T-cell (primary cell): ENCODE measurements around the gene L3MBTL4. TPM values are rescaled to one million over a fixed set of nuclear protein-coding genes. Genes with fewer than 3 reads are reported as not detected.

ENCODE experiments used
- ATAC-seq, 4 experiments: fragments of 200-7000 bp in 3 of 4; fragments of 150-1000 bp in 1 of 4; cut with Tn5 transposase; replicated peaks in 1 of 4; 1 replicate in 3 of 4; 2 replicates in 1 of 4; pipeline ENCODE4 v1.10.0; 2021; ENCODE audit warnings: moderate library complexity in 3 of 4, mild to moderate bottlenecking in 2 of 4, moderate number of reproducible peaks in 1 of 4
- CTCF ChIA-PET, 2 donors: fragments of 300-600 bp; sonication (Branson Sonifier 250); formaldehyde crosslinking; loops; one replicate each; lab custom pipeline; 2022; ENCODE audit warnings: antibody characterized with exemption in 2 of 2; lab: Charles Lee
- POLR2A ChIA-PET, 2 donors: fragments of 300-600 bp; sonication (Branson Sonifier 250); formaldehyde crosslinking; loops; one replicate each; lab custom pipeline; 2022; ENCODE audit warnings: antibody characterized with exemption in 2 of 2; lab: Charles Lee
- DNase-seq, 35 experiments: peaks; one replicate each; pipeline versions ENCODE4 v3.0.0 to v3.0.0-alpha.2; 2013 to 2023
- H3K27ac ChIP-seq: one replicate; pipeline ENCODE4 v1.5.1; 2013; ENCODE audit warnings: low read length
- H3K27me3 ChIP-seq, 2 experiments: replicated peaks in 1 of 2; 1 replicate in 1 of 2; 2 replicates in 1 of 2; pipeline versions ENCODE4 v1.6.1 to v1.7.0; 2013; ENCODE audit warnings: low read length in 1 of 2, mixed read lengths in 1 of 2; ENCODE audit not compliant: control insufficient read depth in 2 of 2, insufficient read depth in 2 of 2; ENCODE audit errors: extremely low read depth in 1 of 2
- H3K36me3 ChIP-seq, 2 donors: 1 replicate in 1 of 2; 2 replicates in 1 of 2; pipeline versions ENCODE4 v1.6.1 to v1.7.0; 2013; ENCODE audit warnings: low read length in 1 of 2; ENCODE audit not compliant: control insufficient read depth in 2 of 2, insufficient read depth in 1 of 2; ENCODE audit errors: extremely low read depth in 1 of 2
- H3K4me1 ChIP-seq, 2 experiments: 1 replicate in 1 of 2; 2 replicates in 1 of 2; pipeline versions ENCODE4 v1.6.1 to v1.7.0; 2013; ENCODE audit warnings: low read length in 2 of 2, mixed read lengths in 1 of 2; ENCODE audit not compliant: insufficient read depth in 2 of 2, control insufficient read depth in 1 of 2; ENCODE audit errors: extremely low read depth in 1 of 2
- H3K4me3 ChIP-seq, 2 donors: 1 replicate in 1 of 2; 2 replicates in 1 of 2; pipeline versions ENCODE4 v1.5.1 to v1.7.0; 2013; ENCODE audit warnings: mild to moderate bottlenecking in 2 of 2, low read length in 1 of 2, moderate library complexity in 1 of 2; ENCODE audit not compliant: control insufficient read depth in 1 of 2; ENCODE audit errors: extremely low read depth in 1 of 2
- H3K9me3 ChIP-seq: 2 replicates; pipeline ENCODE4 v1.7.0; 2013
- H3K27ac Mint-ChIP-seq, 2 donors: one replicate each; pipeline ENCODE4 v1.8.0; 2020 to 2021; ENCODE audit warnings: mild to moderate bottlenecking in 2 of 2, mixed read lengths in 2 of 2
- H3K27me3 Mint-ChIP-seq, 2 donors: one replicate each; pipeline ENCODE4 v1.8.0; 2021 to 2022; ENCODE audit warnings: mixed read lengths in 2 of 2
- H3K36me3 Mint-ChIP-seq: one replicate; pipeline ENCODE4 v1.8.0; 2021; ENCODE audit warnings: mixed read lengths
- H3K4me1 Mint-ChIP-seq, 3 donors: one replicate each; pipeline ENCODE4 v1.8.0; 2020 to 2022; ENCODE audit warnings: mixed read lengths in 3 of 3, mild to moderate bottlenecking in 1 of 3
- H3K4me3 Mint-ChIP-seq, 3 donors: one replicate each; pipeline ENCODE4 v1.8.0; 2020 to 2022; ENCODE audit warnings: mild to moderate bottlenecking in 3 of 3, mixed read lengths in 3 of 3, moderate library complexity in 3 of 3
- H3K9me3 Mint-ChIP-seq, 3 donors: one replicate each; pipeline ENCODE4 v1.8.0; 2020 to 2022; ENCODE audit warnings: mixed read lengths in 3 of 3
- WGBS: methylation state at CpG from one replicate; pipeline ENCODE4 v1.1.5; 2013; ENCODE audit warnings: missing lambda C conversion rate; ENCODE audit not compliant: insufficient coverage; 5-methylcytosine and 5-hydroxymethylcytosine counted together
- total RNA-seq, 35 experiments: library from RNA in 6 of 35; stranded (reverse) in 6 of 35; fragments of 120-200 nt in 1 of 35; gene quantifications; one replicate each; pipeline versions ENCODE4 v1.2.1 to v1.2.4 and lab custom pipeline; 2013 to 2026

The L3MBTL4 gene
- total RNA-seq, 5 donors from 2014 or later (not counting 1 experiment from before 2014, with no cell fraction given): 0.58 to 1.6 (median 0.83) TPM

DNA sequence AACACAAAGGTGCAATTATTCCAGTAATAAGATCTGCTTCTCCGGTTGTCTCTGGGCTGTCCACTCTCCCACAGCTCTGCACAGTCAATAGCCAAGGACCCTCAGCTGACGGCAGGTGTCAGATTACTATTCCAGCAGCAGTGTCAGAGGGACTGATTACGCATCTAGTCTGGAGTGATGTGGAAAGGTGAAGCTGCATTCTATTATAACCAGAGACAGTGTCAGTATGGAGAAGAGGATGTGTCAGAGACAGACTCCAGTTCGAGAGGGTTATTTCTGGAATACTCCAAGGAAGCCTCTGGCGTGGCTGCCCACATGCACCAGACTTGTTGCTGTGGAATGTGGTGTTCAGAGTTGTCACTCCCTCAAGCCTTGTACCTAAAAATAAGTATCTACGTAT, 355.8 kb downstream of the L3MBTL4 start:
- no peaks in the 10 kb centered on the region for H3K4me1 ChIP-seq
- no peaks in the 10 kb centered on the region for H3K36me3 Mint-ChIP-seq
- ChIA-PET POLR2A (no interaction called here), CTCF (no interaction called here)
- H3K27me3 ChIP-seq: no peaks in the 10 kb centered on the region
- no CpG with 5 or more reads among the region's 6 CpGs for WGBS
- peaks cover 0 to 3% (median 0%) of the 10 kb centered on the region in 3 donors for H3K9me3 Mint-ChIP-seq
- no peak overlapping the region for H3K4me3 Mint-ChIP-seq
- H3K9me3 ChIP-seq: no peaks in the 10 kb centered on the region
- H3K4me3 ChIP-seq: no peak overlapping the region
- DNase-seq (no peak), ATAC-seq (no peak)
- peaks cover 0 to 5% (median 0%) of the 10 kb centered on the region in 3 donors for H3K4me1 Mint-ChIP-seq
- no peak overlapping the region for H3K27ac ChIP-seq
- no peaks in the 10 kb centered on the region for H3K36me3 ChIP-seq
- H3K27me3 Mint-ChIP-seq: no peaks in the 10 kb centered on the region
- no peak overlapping the region for H3K27ac Mint-ChIP-seq

DNA sequence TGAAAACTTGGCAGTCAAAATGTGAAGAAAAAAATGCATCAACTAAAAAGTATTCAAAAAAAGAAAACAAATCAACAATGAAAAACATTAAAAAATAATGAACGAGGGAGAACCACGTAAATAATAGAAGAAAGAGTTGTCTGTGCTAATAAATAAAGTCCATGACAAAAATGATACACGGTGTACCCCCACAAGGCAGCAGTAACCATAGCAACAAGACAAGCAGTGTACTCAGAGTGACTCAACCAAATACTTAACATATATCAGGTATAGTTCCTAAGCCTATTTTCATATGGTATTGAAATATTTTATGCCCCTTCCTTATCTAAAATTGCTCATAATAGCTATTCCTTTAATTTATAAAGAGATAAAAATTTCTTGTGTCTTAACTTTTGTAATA, 357.1 kb downstream of the L3MBTL4 start:
- ChIA-PET CTCF (no interaction called here), POLR2A (no interaction called here)
- Mint-ChIP-seq H3K4me1 (peaks cover 0 to 5% (median 0%) of the 10 kb centered on the region in 3 donors), H3K9me3 (no peaks in the 10 kb centered on the region), H3K27ac (no peak overlapping the region), H3K36me3 (no peaks in the 10 kb centered on the region), H3K27me3 (no peaks in the 10 kb centered on the region), H3K4me3 (no peak overlapping the region)
- Histone ChIP-seq H3K27ac (no peak overlapping the region), H3K9me3 (no peaks in the 10 kb centered on the region), H3K27me3 (no peaks in the 10 kb centered on the region), H3K4me1 (no peaks in the 10 kb centered on the region), H3K36me3 (no peaks in the 10 kb centered on the region), H3K4me3 (no peak overlapping the region)
- ATAC-seq (no peak), DNase-seq (no peak)
- no CpG with 5 or more reads among the region's 3 CpGs for WGBS

DNA sequence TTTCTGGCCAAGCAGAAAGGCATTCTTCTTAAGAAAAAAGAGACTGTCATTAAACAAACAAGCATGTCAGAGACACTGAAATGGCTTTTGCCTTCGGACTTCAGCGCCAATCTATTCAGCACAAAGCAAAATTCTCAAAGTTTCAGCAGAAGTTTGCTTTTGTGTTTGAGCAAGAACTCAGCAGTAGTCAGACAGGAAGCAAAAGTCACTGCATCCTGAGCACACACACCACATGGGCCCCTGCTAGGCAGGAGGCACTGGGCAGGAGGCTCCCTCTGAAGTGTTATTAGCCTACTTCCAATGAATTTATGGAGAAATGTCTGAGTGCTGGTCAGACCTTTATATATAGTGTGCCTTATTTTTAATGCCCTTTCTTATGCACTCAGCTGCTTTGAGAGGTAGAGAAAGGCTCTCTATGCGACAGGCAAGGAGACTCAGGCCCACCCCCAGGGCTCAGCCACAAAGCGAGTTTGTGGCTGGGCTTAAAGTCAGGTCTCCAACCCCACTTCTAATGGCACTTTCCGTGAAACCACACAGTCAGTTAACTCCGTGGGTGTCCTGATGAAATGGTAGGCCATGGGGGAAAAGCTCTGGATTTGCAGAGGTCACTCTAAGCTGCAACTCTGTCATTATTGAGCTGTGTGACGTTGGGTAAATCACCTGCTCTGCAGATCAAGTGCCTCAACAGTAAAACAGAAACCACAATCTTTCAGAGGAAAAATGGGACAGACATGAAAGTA, 358.4 kb downstream of the L3MBTL4 start:
- ATAC-seq (no peak), DNase-seq (no peak)
- CTCF ChIA-PET: no interaction called here
- H3K27me3 ChIP-seq: no peaks in the 10 kb centered on the region
- no peaks in the 10 kb centered on the region for H3K9me3 ChIP-seq
- WGBS: 29% methylated on average over 2 of the region's 7 CpGs
- H3K4me3 Mint-ChIP-seq: no peak overlapping the region
- no peaks in the 10 kb centered on the region for H3K9me3 Mint-ChIP-seq
- H3K27ac Mint-ChIP-seq: no peak overlapping the region
- no peak overlapping the region for H3K4me3 ChIP-seq
- no peak overlapping the region for H3K27ac ChIP-seq
- H3K27me3 Mint-ChIP-seq: no peaks in the 10 kb centered on the region
- no peaks in the 10 kb centered on the region for H3K4me1 ChIP-seq
- H3K36me3 Mint-ChIP-seq: no peaks in the 10 kb centered on the region
- H3K36me3 ChIP-seq: no peaks in the 10 kb centered on the region
- peaks cover 0 to 5% (median 0%) of the 10 kb centered on the region in 3 donors for H3K4me1 Mint-ChIP-seq
- POLR2A ChIA-PET: no interaction called here

DNA sequence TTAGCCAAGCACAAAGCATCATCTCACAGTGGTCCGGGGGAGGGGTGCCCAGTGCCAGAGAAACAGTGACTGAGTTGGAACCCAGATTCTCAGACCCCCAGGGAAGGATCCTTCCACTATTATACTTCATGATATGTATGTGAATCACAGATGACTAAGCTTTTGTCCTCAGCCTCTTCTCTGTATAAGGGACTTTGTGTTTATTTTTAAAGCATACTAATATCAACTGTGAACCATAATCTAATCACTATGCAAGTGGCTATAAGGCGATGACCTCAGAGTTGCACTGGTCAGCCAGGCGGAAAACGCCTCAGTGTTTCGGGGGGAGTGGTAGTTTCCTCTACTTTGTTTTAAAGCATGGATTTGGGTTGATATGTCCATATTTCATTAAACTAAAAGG, 359.0 kb downstream of the L3MBTL4 start:
- POLR2A ChIA-PET: no interaction called here
- H3K4me3 Mint-ChIP-seq: no peak overlapping the region

DNA sequence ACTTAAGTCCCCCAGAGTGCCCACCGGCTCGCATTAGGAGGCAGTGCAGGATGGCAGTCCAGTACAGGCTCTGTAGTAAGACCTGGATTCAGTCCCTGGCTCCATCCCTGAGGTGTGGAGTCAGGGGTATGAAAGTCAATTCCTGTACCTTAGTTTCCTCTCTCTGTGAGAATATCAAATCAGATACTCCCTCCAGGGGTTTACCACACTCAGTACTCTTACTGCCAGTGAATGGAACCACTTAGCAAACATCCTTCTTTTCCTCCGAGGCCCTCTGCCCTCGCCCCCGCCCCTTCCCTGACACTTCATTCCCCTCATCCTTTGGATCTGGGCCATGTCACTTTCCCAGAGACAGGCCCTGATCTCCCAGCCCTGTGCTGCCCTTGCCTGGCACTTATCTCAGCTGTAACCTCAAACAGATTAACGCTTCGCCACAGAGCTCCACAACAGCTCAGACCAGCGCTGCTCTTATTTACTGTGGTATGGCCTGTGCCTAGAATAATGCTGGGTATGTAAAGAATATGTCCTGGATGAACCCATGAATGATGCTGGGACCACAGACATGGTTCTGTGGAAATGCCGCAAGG, 360.4 kb downstream of the L3MBTL4 start:
- H3K4me1 ChIP-seq: no peaks in the 10 kb centered on the region
- no peaks in the 10 kb centered on the region for H3K27me3 ChIP-seq
- no peak overlapping the region for H3K4me3 ChIP-seq
- H3K4me1 Mint-ChIP-seq: peaks cover 0 to 5% (median 0%) of the 10 kb centered on the region in 3 donors
- no peaks in the 10 kb centered on the region for H3K9me3 ChIP-seq
- no peak overlapping the region for H3K27ac Mint-ChIP-seq
- POLR2A ChIA-PET: no interaction called here
- 92% methylated on average over 8 of the region's 9 CpGs for WGBS
- no peaks in the 10 kb centered on the region for H3K36me3 ChIP-seq
- CTCF ChIA-PET: no interaction called here
- H3K36me3 Mint-ChIP-seq: no peaks in the 10 kb centered on the region
- H3K27me3 Mint-ChIP-seq: no peaks in the 10 kb centered on the region
- no peak for ATAC-seq
- DNase-seq: no peak
- H3K9me3 Mint-ChIP-seq: peaks cover 0 to 5% (median 0%) of the 10 kb centered on the region in 3 donors
- H3K27ac ChIP-seq: no peak overlapping the region
- H3K4me3 Mint-ChIP-seq: no peak overlapping the region

More for the DNA sequence above, 359.0 kb downstream of the L3MBTL4 start:
- H3K27me3 Mint-ChIP-seq: no peaks in the 10 kb centered on the region
- ATAC-seq (no peak), DNase-seq (no peak)
- Histone ChIP-seq H3K4me1 (no peaks in the 10 kb centered on the region), H3K27me3 (no peaks in the 10 kb centered on the region), H3K27ac (no peak overlapping the region), H3K9me3 (no peaks in the 10 kb centered on the region), H3K4me3 (no peak overlapping the region), H3K36me3 (no peaks in the 10 kb centered on the region)
- no peak overlapping the region for H3K27ac Mint-ChIP-seq
- WGBS: no CpG with 5 or more reads among the region's 5 CpGs
- H3K36me3 Mint-ChIP-seq: no peaks in the 10 kb centered on the region
- CTCF ChIA-PET: no interaction called here
- peaks cover 0 to 5% (median 0%) of the 10 kb centered on the region in 3 donors for H3K4me1 Mint-ChIP-seq
- H3K9me3 Mint-ChIP-seq: no peaks in the 10 kb centered on the region

DNA sequence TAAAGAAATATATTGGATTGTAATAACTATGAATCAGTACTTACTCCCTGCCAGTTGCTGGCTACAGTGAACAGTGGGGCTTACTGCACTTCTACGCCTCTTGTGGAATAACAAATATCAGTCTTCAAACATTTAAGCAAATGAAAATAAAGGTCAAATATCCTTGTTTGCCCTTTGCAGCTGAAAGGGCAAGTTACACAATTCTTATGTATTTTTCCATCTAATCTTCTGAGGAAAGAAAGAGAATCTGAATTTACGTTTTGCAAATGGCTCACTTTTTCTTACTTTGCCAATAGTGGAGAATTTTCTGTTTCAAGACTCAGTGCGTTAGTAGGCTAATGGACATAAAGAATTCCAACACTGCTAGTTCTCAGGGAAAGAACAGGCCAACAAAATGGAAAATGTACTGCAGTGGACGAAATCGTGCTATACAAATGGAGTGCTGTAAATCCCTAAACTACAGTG, 362.2 kb downstream of the L3MBTL4 start:
- H3K27me3 Mint-ChIP-seq: no peaks in the 10 kb centered on the region
- H3K4me3 Mint-ChIP-seq: no peak overlapping the region
- 94% methylated on average over 3 of the region's 5 CpGs for WGBS
- Histone ChIP-seq H3K36me3 (no peaks in the 10 kb centered on the region), H3K27ac (no peak overlapping the region), H3K4me3 (no peak overlapping the region), H3K4me1 (no peaks in the 10 kb centered on the region), H3K9me3 (no peaks in the 10 kb centered on the region), H3K27me3 (no peaks in the 10 kb centered on the region)
- H3K27ac Mint-ChIP-seq: no peak overlapping the region
- peaks cover 0 to 14% (median 0%) of the 10 kb centered on the region in 3 donors for H3K9me3 Mint-ChIP-seq
- ChIA-PET CTCF (no interaction called here), POLR2A (no interaction called here)
- ATAC-seq: no peak
- H3K4me1 Mint-ChIP-seq: peaks cover 0 to 5% (median 0%) of the 10 kb centered on the region in 3 donors
- H3K36me3 Mint-ChIP-seq: no peaks in the 10 kb centered on the region
- no peak for DNase-seq
